OCI-LY7 (cell line): ENCODE results near the gene RUNDC3A.

Experiments
- EZH2phosphoT487 ChIP-seq: fragments of 200-600 bp; sonication (generic); IDR thresholded peaks from 2 replicates; pipeline ENCODE4 v1.6.1; 2018; ENCODE audit warnings: low read depth, borderline replicate concordance, mild to moderate bottlenecking, mixed run types, antibody characterized with exemption, low read length, moderate library complexity, mixed read lengths
- TF ChIP-seq, protein P1 (sequence below): fragments of 200-600 bp; sonication (generic); conservative IDR thresholded peaks from 2 replicates; pipeline ENCODE4 v1.5.1; 2014; ENCODE audit warnings: mild to moderate bottlenecking, antibody characterized with exemption, low read length, moderate library complexity, mixed read lengths

DNA sequence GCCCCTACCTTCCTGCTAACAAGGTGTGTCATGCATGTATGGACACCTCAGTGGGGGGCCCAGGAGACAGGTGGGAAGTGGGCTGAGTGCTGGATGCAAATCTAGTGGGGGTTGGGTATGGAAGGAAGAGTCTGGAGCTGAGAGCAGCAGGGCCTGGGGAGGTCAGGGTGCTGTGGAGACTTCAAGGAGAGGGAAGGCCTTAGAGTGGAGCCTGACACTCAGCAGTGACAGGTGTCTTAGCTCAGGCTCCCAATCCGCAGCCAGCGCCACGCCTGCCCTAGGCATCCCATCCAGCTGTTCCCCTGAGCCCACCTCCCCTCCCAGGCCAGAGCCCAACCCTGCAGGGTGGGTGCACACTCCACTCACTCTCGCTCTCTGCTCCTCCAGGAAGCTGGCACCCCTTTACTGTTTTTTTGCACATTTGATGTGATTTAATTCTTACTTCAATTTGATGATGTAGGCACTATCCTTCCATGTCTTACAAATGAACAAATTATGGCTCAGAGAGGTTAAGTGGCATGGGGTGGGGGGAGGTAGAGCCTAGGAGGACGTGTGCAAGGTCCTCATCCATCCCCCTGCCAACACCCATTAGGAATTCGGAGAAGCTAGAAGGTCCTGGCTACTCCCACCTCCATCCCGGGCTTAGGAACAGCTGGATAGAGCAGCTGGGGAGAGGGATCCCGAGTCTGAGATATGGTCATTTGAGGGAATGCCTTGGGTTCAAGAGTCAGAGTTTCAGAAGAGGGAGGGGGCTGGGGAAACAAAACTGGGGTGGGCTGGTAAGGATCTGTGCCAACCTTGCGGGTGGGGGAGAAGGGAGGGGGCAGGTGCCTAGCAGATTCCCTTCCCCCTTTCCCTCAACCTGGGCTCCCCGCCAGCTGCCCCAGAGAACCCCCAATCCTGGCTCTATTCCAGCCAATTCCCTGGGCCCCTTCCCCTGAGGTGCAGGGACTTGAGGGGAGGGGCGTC, 53.2 kb downstream of the RUNDC3A start:
- TF ChIP-seq, protein P1, sequence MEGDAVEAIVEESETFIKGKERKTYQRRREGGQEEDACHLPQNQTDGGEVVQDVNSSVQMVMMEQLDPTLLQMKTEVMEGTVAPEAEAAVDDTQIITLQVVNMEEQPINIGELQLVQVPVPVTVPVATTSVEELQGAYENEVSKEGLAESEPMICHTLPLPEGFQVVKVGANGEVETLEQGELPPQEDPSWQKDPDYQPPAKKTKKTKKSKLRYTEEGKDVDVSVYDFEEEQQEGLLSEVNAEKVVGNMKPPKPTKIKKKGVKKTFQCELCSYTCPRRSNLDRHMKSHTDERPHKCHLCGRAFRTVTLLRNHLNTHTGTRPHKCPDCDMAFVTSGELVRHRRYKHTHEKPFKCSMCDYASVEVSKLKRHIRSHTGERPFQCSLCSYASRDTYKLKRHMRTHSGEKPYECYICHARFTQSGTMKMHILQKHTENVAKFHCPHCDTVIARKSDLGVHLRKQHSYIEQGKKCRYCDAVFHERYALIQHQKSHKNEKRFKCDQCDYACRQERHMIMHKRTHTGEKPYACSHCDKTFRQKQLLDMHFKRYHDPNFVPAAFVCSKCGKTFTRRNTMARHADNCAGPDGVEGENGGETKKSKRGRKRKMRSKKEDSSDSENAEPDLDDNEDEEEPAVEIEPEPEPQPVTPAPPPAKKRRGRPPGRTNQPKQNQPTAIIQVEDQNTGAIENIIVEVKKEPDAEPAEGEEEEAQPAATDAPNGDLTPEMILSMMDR, result no peak
- no peak for TF ChIP-seq EZH2phosphoT487
